Erythroblast (primary cell): ENCODE measurements around the gene CDKAL1.

Experiments used
- GATA1 ChIP-seq: IDR thresholded peaks from 2 replicates; pipeline ENCODE4 v1.6.1; 2011; ENCODE audit warnings: low read depth, mild to moderate bottlenecking, control low read depth, low read length, moderate library complexity
- POLR2A ChIP-seq: IDR thresholded peaks from 2 replicates; pipeline ENCODE4 v1.6.1; 2011; ENCODE audit warnings: mild to moderate bottlenecking, low read length

GRCh38 chr6:20845592-20845991, 311.3 kb downstream of the CDKAL1 start:
- TF ChIP-seq POLR2A (no peak), GATA1 (no peak)
